ENCODE results near the gene PPP3CA. TPM values are rescaled to one million over a fixed set of nuclear protein-coding genes. Genes with fewer than 3 reads are reported as not detected.

Gene PPP3CA
- total RNA-seq, 1 experiment from 2014 or later = 133 TPM

DNA sequence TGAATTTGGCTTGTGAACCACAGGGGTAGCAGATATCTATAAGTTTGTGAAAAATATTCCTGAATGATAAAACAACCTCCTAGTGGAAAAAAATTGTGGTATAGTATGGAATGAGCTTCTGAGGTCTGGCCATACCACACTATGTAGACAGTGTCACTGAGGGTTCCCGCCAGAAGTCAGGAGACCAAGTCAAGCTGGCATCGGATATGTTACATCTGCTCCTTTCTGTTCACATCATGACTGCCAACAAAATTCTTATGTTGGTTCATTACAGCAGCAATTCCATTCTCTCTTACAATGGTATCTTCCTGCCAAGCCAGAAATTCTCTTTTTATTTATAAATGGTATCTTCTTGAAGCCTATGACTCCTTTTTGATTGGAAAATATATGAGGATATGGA, 273.0 kb downstream of the PPP3CA start:
- H3K9ac ChIP-seq (ENCODE audit: low read length) = no peak overlapping the region
- H3K79me2 ChIP-seq (ENCODE audit: insufficient read depth, low read length) = no peaks in the 10 kb centered on the region
- H3K27me3 ChIP-seq (ENCODE audit: insufficient read depth, low read length) = no peaks in the 10 kb centered on the region
- ATAC-seq = no peak
- BruUV-seq (replicated peaks) = no TSS peak
- H3K9me2 ChIP-seq (ENCODE audit: insufficient read depth) = no peaks in the 10 kb centered on the region
- peaks cover 0 to 7% of the 10 kb centered on the region in 2 experiments; a peak in 1 of 4 replicates for H3K36me3 ChIP-seq (ENCODE audit: control insufficient read depth in 1 of 2, insufficient read depth in 2 of 2, low read length in 2 of 2)
- no peak overlapping the region for H3K4me3 ChIP-seq (replicated peaks in 1 of 2; ENCODE audit: low read depth in 1 of 2, low read length in 2 of 2)
- TF ChIP-seq, protein P1, sequence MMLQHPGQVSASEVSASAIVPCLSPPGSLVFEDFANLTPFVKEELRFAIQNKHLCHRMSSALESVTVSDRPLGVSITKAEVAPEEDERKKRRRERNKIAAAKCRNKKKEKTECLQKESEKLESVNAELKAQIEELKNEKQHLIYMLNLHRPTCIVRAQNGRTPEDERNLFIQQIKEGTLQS (IDR thresholded peaks at IDR 0.05) = no peak
- TF ChIP-seq JUND (IDR thresholded peaks at IDR 0.05) = no peak
- no peak for TF ChIP-seq ZFX (IDR thresholded peaks at IDR 0.05)
- TF ChIP-seq POLR2A (IDR thresholded peaks at IDR 0.05; ENCODE audit: borderline replicate concordance, extremely low read depth, insufficient read depth, insufficient read length) = no peak
- TF ChIP-seq, protein P2, sequence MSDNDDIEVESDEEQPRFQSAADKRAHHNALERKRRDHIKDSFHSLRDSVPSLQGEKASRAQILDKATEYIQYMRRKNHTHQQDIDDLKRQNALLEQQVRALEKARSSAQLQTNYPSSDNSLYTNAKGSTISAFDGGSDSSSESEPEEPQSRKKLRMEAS (IDR thresholded peaks at IDR 0.05) = no peak
- TF ChIP-seq, protein P3, sequence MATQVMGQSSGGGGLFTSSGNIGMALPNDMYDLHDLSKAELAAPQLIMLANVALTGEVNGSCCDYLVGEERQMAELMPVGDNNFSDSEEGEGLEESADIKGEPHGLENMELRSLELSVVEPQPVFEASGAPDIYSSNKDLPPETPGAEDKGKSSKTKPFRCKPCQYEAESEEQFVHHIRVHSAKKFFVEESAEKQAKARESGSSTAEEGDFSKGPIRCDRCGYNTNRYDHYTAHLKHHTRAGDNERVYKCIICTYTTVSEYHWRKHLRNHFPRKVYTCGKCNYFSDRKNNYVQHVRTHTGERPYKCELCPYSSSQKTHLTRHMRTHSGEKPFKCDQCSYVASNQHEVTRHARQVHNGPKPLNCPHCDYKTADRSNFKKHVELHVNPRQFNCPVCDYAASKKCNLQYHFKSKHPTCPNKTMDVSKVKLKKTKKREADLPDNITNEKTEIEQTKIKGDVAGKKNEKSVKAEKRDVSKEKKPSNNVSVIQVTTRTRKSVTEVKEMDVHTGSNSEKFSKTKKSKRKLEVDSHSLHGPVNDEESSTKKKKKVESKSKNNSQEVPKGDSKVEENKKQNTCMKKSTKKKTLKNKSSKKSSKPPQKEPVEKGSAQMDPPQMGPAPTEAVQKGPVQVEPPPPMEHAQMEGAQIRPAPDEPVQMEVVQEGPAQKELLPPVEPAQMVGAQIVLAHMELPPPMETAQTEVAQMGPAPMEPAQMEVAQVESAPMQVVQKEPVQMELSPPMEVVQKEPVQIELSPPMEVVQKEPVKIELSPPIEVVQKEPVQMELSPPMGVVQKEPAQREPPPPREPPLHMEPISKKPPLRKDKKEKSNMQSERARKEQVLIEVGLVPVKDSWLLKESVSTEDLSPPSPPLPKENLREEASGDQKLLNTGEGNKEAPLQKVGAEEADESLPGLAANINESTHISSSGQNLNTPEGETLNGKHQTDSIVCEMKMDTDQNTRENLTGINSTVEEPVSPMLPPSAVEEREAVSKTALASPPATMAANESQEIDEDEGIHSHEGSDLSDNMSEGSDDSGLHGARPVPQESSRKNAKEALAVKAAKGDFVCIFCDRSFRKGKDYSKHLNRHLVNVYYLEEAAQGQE (IDR thresholded peaks at IDR 0.05; ENCODE audit: low read depth) = no peak
- no peak for TF ChIP-seq CBX3 (IDR thresholded peaks at IDR 0.05; ENCODE audit: low read depth)
- TF ChIP-seq TCF7L2 (IDR thresholded peaks at IDR 0.05; ENCODE audit: borderline replicate concordance, extremely low read depth, insufficient read depth, insufficient read length) = no peak
- TF ChIP-seq POLR2AphosphoS5 (IDR thresholded peaks at IDR 0.05; ENCODE audit: low read depth, low read length) = no peak
- no peak for TF ChIP-seq FOSL1 (IDR thresholded peaks at IDR 0.05; ENCODE audit: low read depth)
- TF ChIP-seq ZNF274 (IDR thresholded peaks at IDR 0.05; ENCODE audit: low read depth, low read length) = no peak
- no peak for TF ChIP-seq SP1 (IDR thresholded peaks at IDR 0.05; ENCODE audit: low read depth)
- no peak for TF ChIP-seq EZH2phosphoT487 (IDR thresholded peaks at IDR 0.05; ENCODE audit: borderline replicate concordance)
- TF ChIP-seq YY1 (IDR thresholded peaks at IDR 0.05; ENCODE audit: extremely low read depth, insufficient replicate concordance, low read depth, low read length) = no peak
- TF ChIP-seq CEBPB (IDR thresholded peaks at IDR 0.05; ENCODE audit: low read depth) = no peak
- no peak for TF ChIP-seq SRF (IDR thresholded peaks at IDR 0.05; ENCODE audit: low read depth)
- TF ChIP-seq, protein P4, sequence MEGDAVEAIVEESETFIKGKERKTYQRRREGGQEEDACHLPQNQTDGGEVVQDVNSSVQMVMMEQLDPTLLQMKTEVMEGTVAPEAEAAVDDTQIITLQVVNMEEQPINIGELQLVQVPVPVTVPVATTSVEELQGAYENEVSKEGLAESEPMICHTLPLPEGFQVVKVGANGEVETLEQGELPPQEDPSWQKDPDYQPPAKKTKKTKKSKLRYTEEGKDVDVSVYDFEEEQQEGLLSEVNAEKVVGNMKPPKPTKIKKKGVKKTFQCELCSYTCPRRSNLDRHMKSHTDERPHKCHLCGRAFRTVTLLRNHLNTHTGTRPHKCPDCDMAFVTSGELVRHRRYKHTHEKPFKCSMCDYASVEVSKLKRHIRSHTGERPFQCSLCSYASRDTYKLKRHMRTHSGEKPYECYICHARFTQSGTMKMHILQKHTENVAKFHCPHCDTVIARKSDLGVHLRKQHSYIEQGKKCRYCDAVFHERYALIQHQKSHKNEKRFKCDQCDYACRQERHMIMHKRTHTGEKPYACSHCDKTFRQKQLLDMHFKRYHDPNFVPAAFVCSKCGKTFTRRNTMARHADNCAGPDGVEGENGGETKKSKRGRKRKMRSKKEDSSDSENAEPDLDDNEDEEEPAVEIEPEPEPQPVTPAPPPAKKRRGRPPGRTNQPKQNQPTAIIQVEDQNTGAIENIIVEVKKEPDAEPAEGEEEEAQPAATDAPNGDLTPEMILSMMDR (IDR thresholded peaks at IDR 0.05 in 2 of 3, conservative IDR thresholded peaks at IDR 0.05 in 1 of 3; ENCODE audit: borderline replicate concordance in 1 of 3, insufficient read depth in 1 of 3, low read depth in 2 of 3, low read length in 2 of 3) = no peak
- TF ChIP-seq ELF1 (IDR thresholded peaks at IDR 0.05; ENCODE audit: borderline replicate concordance, low read depth) = no peak
- H2AFZ ChIP-seq (ENCODE audit: low read depth, low read length, poor library complexity, severe bottlenecking) = no peak overlapping the region
- H3K9me3 ChIP-seq (ENCODE audit: control insufficient read depth in 1 of 2, insufficient read depth in 1 of 2, low read depth in 1 of 2, low read length in 2 of 2) = no peaks in the 10 kb centered on the region
- CTCF ChIA-PET = no interaction called here
- intact Hi-C loops (cut with micrococcal nuclease) = no loop called here
- POLR2A ChIA-PET = no interaction called here
- no peak for DNase-seq (ENCODE audit: low read depth, low spot score)
- RAD21 ChIA-PET (ENCODE audit: low non-redundant PET in 1 of 2, low total read pairs in 2 of 2, uncharacterized antibody in 2 of 2, unreplicated experiment in 2 of 2) = no interaction called here
- no peaks in the 10 kb centered on the region for H3K4me1 ChIP-seq (ENCODE audit: control insufficient read depth in 1 of 2, insufficient read depth in 2 of 2, low read length in 2 of 2)
- H4K20me1 ChIP-seq (ENCODE audit: insufficient read depth) = no peaks in the 10 kb centered on the region
- H3K27ac ChIP-seq (ENCODE audit: low read depth, low read length) = no peak overlapping the region
- no peak overlapping the region for H3K4me2 ChIP-seq (ENCODE audit: low read length)

Data from HCT116 (cell line).